Measurements from ENCODE around the gene HSPA12B. TPM values are rescaled to one million over a fixed set of nuclear protein-coding genes. Genes with fewer than 3 reads are reported as not detected.

Gene HSPA12B
- total and polyA plus RNA-seq, 2 donors (not counting 3 experiments of a cell fraction or from before 2014, with no cell fraction given): 3.7 to 6.6 TPM

DNA sequence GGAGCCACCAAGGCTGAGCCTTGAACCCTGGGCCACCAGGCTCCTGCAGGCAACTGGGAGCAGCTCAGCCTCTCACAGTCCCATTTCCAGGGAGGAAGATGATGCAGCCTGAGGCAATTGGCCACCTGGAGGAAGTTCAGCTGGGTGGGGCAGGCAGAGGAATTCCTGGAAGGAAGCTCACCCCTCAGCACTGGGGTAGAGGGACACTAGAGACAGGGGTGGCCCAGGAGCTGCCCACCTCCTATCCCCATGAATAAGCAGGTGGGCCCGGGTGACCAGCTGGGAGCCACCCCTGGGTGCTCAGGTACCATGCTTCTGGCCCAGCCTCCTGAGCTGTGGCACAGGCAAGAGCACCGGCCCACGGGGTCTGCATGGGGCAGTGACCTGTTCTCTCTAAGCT lies 3.6 kb upstream of the HSPA12B start:
- ChIA-PET POLR2A (no interaction called here), CTCF (interaction anchor here (1.6 to 7.2 kb wide), 5 partner anchors 11 to 126 kb away, joined by 4 to 40 read pairs (median 8); no protein-coding TSS in a partner anchor)
- FAIRE-seq: no peak

More for the DNA sequence above, 3.6 kb upstream of the HSPA12B start:
- Histone ChIP-seq H3K4me3 (replicated peaks in 1 of 3; ENCODE audit: insufficient read depth in 1 of 3, low read depth in 1 of 3, low read length in 3 of 3) (no peak overlapping the region), H2AFZ (ENCODE audit: low read depth, low read length) (no peak overlapping the region), H3K36me3 (ENCODE audit: control insufficient read depth in 2 of 2, extremely low read depth in 1 of 2, insufficient read depth in 2 of 2, low read length in 2 of 2) (no peaks in the 10 kb centered on the region), H3K9me3 (replicated peaks; ENCODE audit: control insufficient read depth, insufficient read depth, low read length) (no peaks in the 10 kb centered on the region), H4K20me1 (replicated peaks; ENCODE audit: control insufficient read depth, extremely low read depth, insufficient read depth, low read length) (no peaks in the 10 kb centered on the region), H3K4me2 (ENCODE audit: insufficient read depth, low read length) (no peak overlapping the region), H3K9me1 (replicated peaks; ENCODE audit: control insufficient read depth, extremely low read depth, insufficient read depth, low read length) (no peaks in the 10 kb centered on the region), H3K27ac (ENCODE audit: insufficient read depth, low read depth, low read length) (no peak overlapping the region), H3K27me3 (ENCODE audit: control insufficient read depth in 2 of 2, insufficient read depth in 2 of 2, low read length in 2 of 2) (peaks cover 10% of the 10 kb centered on the region in 2 experiments), H3K9ac (replicated peaks; ENCODE audit: extremely low read depth, insufficient read depth, low read length) (no peak overlapping the region), H3K79me2 (ENCODE audit: control insufficient read depth, insufficient read depth, low read length) (no peaks in the 10 kb centered on the region), H3K4me1 (ENCODE audit: control insufficient read depth, extremely low read depth, insufficient read depth, low read length) (no peaks in the 10 kb centered on the region)
- TF ChIP-seq JUN (IDR thresholded peaks at IDR 0.05; ENCODE audit: borderline replicate concordance, insufficient read depth, insufficient read length, low read depth) (no peak), FOS (IDR thresholded peaks at IDR 0.05; ENCODE audit: borderline replicate concordance, insufficient read depth, low read length) (no peak), POLR2AphosphoS5 (IDR thresholded peaks at IDR 0.05; ENCODE audit: insufficient read depth, low read depth, low read length) (no peak), POLR2A (IDR thresholded peaks at IDR 0.05; ENCODE audit: low read depth, low read length) (no peak), GATA2 (IDR thresholded peaks at IDR 0.05; ENCODE audit: insufficient read depth, insufficient read length, low read depth, low read length) (no peak), EZH2 (IDR thresholded peaks at IDR 0.05; ENCODE audit: borderline replicate concordance, low read depth, low read length, severe bottlenecking) (no peak), MYC (IDR thresholded peaks at IDR 0.05; ENCODE audit: low read depth, low read length) (no peak)
- TF ChIP-seq, protein P1, sequence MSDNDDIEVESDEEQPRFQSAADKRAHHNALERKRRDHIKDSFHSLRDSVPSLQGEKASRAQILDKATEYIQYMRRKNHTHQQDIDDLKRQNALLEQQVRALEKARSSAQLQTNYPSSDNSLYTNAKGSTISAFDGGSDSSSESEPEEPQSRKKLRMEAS (IDR thresholded peaks at IDR 0.05; ENCODE audit: insufficient read depth, insufficient read length): no peak
- TF ChIP-seq, protein P2, sequence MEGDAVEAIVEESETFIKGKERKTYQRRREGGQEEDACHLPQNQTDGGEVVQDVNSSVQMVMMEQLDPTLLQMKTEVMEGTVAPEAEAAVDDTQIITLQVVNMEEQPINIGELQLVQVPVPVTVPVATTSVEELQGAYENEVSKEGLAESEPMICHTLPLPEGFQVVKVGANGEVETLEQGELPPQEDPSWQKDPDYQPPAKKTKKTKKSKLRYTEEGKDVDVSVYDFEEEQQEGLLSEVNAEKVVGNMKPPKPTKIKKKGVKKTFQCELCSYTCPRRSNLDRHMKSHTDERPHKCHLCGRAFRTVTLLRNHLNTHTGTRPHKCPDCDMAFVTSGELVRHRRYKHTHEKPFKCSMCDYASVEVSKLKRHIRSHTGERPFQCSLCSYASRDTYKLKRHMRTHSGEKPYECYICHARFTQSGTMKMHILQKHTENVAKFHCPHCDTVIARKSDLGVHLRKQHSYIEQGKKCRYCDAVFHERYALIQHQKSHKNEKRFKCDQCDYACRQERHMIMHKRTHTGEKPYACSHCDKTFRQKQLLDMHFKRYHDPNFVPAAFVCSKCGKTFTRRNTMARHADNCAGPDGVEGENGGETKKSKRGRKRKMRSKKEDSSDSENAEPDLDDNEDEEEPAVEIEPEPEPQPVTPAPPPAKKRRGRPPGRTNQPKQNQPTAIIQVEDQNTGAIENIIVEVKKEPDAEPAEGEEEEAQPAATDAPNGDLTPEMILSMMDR (IDR thresholded peaks at IDR 0.05; ENCODE audit: extremely low read depth in 1 of 2, insufficient read depth in 1 of 2, low read depth in 1 of 2, low read length in 2 of 2): no peak
- DNase-seq (ENCODE audit: low read depth, low spot score): no peak
- BruUV-seq (replicated peaks): no TSS peak
- intact Hi-C loops (cut with micrococcal nuclease) (no loop called here), dilution Hi-C loops (cut with MboI; ENCODE audit: extremely low pct_ligation_motif_present, low sequenced_read_pairs) (no loop called here)
